ENCODE data around the gene OSBPL10.

DNA sequence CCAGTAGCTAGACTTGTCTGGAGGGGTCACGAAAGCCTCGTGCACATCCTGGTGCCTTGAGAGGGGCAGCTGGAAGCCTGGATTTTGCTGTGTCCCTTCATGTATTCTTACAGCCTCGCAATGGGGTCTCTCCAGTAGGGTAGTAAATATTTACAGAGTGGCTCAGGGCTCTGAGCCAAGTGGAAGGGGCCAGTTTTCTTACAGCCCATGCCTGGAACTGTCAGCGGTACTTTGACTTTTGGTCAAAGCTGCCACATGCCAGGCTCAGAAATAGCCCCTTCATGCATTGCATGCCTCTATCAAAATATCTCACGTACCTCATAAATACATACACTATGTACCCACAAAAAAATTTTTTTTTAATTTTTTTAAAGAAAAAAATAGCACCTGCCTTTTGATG is 119.2 kb downstream of the OSBPL10 start:
- TF ChIP-seq RARB (CRISPR knock-in tag; IDR thresholded peaks at IDR 0.05) (no peak), KDM5A (IDR thresholded peaks at IDR 0.05) (no peak), SMC3 (IDR thresholded peaks at IDR 0.05) (no peak), ZFP36 (IDR thresholded peaks at IDR 0.05; ENCODE audit: borderline replicate concordance, partially characterized antibody) (no peak), RAD21 (conservative IDR thresholded peaks at IDR 0.05 in 1 of 2, IDR thresholded peaks at IDR 0.05 in 1 of 2) (no peak), POLR2A (IDR thresholded peaks at IDR 0.05; ENCODE audit: low read length) (no peak), E2F6 (IDR thresholded peaks at IDR 0.05; ENCODE audit: borderline replicate concordance, low read depth) (no peak)

Measured in A549 (cell line).